Testis (tissue), 2 donors: ENCODE measurements around the gene STARD13.
A peak's percentile ranks its signal among the peaks of the same experiment; 100 is the strongest.

Source experiments
- POLR2A ChIP-seq: fragments of 450-650 bp; IDR thresholded peaks from one replicate; pipeline ENCODE4 v1.6.1; 2017; ENCODE audit warnings: antibody characterized with exemption, mild to moderate bottlenecking, moderate library complexity
- TF ChIP-seq, protein P1 (sequence below), 3 experiments: fragments of 450-650 bp in 2 of 3; fragments of 200-600 bp in 1 of 3; sonication (generic) in 1 of 3; IDR thresholded peaks; one replicate each; pipeline ENCODE4 v1.5.1; 2016 to 2019; ENCODE audit warnings: antibody characterized with exemption in 3 of 3, mild to moderate bottlenecking in 2 of 3, moderate library complexity in 1 of 3

DNA sequence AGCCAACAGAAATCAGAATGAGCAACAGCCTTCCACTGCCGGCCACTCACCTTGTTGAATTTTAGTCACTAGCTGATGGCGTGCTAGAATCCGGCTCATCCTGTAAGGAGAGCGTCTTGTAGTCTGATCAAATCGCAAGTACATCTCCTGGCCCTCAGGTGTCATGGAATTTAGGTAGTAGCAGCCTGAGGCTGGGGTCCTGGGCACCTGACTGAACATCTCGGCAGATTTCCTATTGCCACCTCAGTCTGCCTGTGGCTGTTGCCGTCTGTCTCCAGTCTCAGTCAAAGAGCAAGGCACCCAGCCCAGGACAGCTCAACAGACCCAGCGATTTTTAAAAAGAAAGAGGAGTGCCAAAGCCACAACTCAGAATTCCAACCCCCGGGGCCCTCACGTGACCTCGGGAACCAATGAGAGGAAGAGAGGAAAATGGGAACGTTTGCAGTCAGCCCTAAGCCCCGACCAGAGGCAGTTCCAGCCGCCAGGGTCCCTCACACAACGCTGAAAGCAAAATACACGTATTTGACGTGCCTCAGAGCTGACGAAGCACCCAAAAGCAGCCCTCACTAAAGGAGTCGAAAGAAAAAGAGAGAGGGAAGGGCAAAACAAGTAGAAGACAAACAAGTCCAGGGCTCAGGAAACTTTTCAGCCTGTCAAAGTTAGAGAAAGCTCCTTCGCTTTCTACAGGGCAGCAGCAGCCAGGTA is at the start of gene STARD13:
- TF ChIP-seq, protein P1, sequence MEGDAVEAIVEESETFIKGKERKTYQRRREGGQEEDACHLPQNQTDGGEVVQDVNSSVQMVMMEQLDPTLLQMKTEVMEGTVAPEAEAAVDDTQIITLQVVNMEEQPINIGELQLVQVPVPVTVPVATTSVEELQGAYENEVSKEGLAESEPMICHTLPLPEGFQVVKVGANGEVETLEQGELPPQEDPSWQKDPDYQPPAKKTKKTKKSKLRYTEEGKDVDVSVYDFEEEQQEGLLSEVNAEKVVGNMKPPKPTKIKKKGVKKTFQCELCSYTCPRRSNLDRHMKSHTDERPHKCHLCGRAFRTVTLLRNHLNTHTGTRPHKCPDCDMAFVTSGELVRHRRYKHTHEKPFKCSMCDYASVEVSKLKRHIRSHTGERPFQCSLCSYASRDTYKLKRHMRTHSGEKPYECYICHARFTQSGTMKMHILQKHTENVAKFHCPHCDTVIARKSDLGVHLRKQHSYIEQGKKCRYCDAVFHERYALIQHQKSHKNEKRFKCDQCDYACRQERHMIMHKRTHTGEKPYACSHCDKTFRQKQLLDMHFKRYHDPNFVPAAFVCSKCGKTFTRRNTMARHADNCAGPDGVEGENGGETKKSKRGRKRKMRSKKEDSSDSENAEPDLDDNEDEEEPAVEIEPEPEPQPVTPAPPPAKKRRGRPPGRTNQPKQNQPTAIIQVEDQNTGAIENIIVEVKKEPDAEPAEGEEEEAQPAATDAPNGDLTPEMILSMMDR (IDR thresholded peaks at IDR 0.05) = peak in 2 of 3 experiments; percentile 43 to 48
- peak; percentile 75 for TF ChIP-seq POLR2A
